Neural cell (in vitro differentiated cells): ENCODE data around the gene LRMDA. TPM values are rescaled to one million over a fixed set of nuclear protein-coding genes. Genes with fewer than 3 reads are reported as not detected.

Experiments used
- H2AFZ ChIP-seq: fragments of 200-600, 300-800 bp; sonication (generic), shearing (Covaris generic); 2 replicates; pipeline ENCODE4 v1.6.0; 2014; ENCODE audit warnings: low read depth, mild to moderate bottlenecking, antibody characterized with exemption, low read length, moderate library complexity
- H3F3A ChIP-seq: fragments of 200-600 bp; shearing (Covaris generic); 2 replicates; pipeline ENCODE4 v1.6.1; 2016; ENCODE audit warnings: mild to moderate bottlenecking, moderate library complexity, mixed read lengths, antibody characterized with exemption, low read length; ENCODE audit not compliant: insufficient read depth, poor library complexity, severe bottlenecking
- H3K27ac ChIP-seq: fragments of 200-600, 300-800 bp; sonication (generic), shearing (Covaris generic); 2 replicates; pipeline ENCODE4 v1.5.1; 2014; ENCODE audit warnings: mild to moderate bottlenecking, low read length, moderate library complexity
- H3K27me3 ChIP-seq: fragments of 300-800, 200-600 bp; sonication (generic), shearing (Covaris generic); 2 replicates; pipeline ENCODE4 v1.6.0; 2014; ENCODE audit warnings: mild to moderate bottlenecking, low read depth, low read length, moderate library complexity; ENCODE audit not compliant: insufficient read depth
- H3K36me3 ChIP-seq: fragments of 300-800, 200-600 bp; sonication (generic), shearing (Covaris generic); 2 replicates; pipeline ENCODE4 v1.5.1; 2014; ENCODE audit warnings: mild to moderate bottlenecking, antibody characterized with exemption, low read length, moderate library complexity; ENCODE audit not compliant: insufficient read depth
- H3K4me2 ChIP-seq: fragments of 300-800, 200-600 bp; sonication (generic), shearing (Covaris generic); 2 replicates; pipeline ENCODE4 v1.6.0; 2014; ENCODE audit warnings: mild to moderate bottlenecking, low read length
- H3K4me3 ChIP-seq: fragments of 300-800, 200-600 bp; sonication (generic), shearing (Covaris generic); 2 replicates; pipeline ENCODE4 v1.5.1; 2014; ENCODE audit warnings: mild to moderate bottlenecking, low read length, moderate library complexity
- H3K79me2 ChIP-seq: fragments of 200-600 bp; shearing (Covaris generic); replicated peaks from 2 replicates; pipeline ENCODE4 v1.6.0; 2014; ENCODE audit warnings: mild to moderate bottlenecking, low read length, moderate library complexity; ENCODE audit not compliant: insufficient read depth
- H3K9ac ChIP-seq: fragments of 300-800, 200-600 bp; sonication (generic), shearing (Covaris generic); 2 replicates; pipeline ENCODE4 v1.6.1; 2016; ENCODE audit warnings: mild to moderate bottlenecking, low read length, mixed read lengths
- H3K9me2 ChIP-seq: fragments of 200-600 bp; shearing (Covaris generic); 2 replicates; pipeline ENCODE4 v1.6.1; 2016; ENCODE audit warnings: mild to moderate bottlenecking, low read length, mixed read lengths; ENCODE audit not compliant: insufficient read depth
- H3K9me3 ChIP-seq: fragments of 200-600, 300-800 bp; sonication (generic), shearing (Covaris generic); 2 replicates; pipeline ENCODE4 v1.6.1; 2016; ENCODE audit warnings: mild to moderate bottlenecking, mixed run types, low read length, moderate library complexity, mixed read lengths
- H4K20me1 ChIP-seq: fragments of 200-600 bp; shearing (Covaris generic); 2 replicates; pipeline ENCODE4 v1.6.1; 2016; ENCODE audit warnings: mild to moderate bottlenecking, mixed run types; ENCODE audit not compliant: insufficient read depth
- CTCF ChIP-seq: fragments of 450-650 bp; IDR thresholded peaks from 2 replicates; pipeline ENCODE4 v1.5.1; 2014; ENCODE audit warnings: antibody characterized with exemption, mild to moderate bottlenecking, moderate library complexity; ENCODE audit not compliant: poor library complexity, severe bottlenecking
- EP300 ChIP-seq: fragments of 450-650 bp; conservative IDR thresholded peaks from 2 replicates; pipeline ENCODE4 v1.6.1; 2014; ENCODE audit warnings: antibody characterized with exemption, mild to moderate bottlenecking, moderate library complexity; ENCODE audit not compliant: poor library complexity, severe bottlenecking
- EZH2 ChIP-seq: fragments of 200-600, 300-800 bp; shearing (Covaris generic), sonication (generic); IDR thresholded peaks from 2 replicates; pipeline ENCODE4 v1.6.1; 2014; ENCODE audit warnings: antibody characterized with exemption, low read length, borderline replicate concordance, mild to moderate bottlenecking; ENCODE audit not compliant: insufficient read depth, poor library complexity, severe bottlenecking
- MXI1 ChIP-seq: fragments of 450-650 bp; conservative IDR thresholded peaks from 2 replicates; pipeline ENCODE4 v1.6.1; 2014; ENCODE audit warnings: antibody characterized with exemption, mild to moderate bottlenecking; ENCODE audit not compliant: poor library complexity, severe bottlenecking
- POLR2AphosphoS5 ChIP-seq: IDR thresholded peaks from 2 replicates; pipeline ENCODE4 v1.6.1; 2012
- RAD21 ChIP-seq: fragments of 450-650 bp; conservative IDR thresholded peaks from 2 replicates; pipeline ENCODE4 v1.6.1; 2014; ENCODE audit warnings: antibody characterized with exemption, mild to moderate bottlenecking, moderate library complexity
- REST ChIP-seq: IDR thresholded peaks from 2 replicates; pipeline ENCODE4 v1.6.1; 2012; ENCODE audit warnings: borderline replicate concordance
- SMC3 ChIP-seq: fragments of 450-650 bp; conservative IDR thresholded peaks from 2 replicates; pipeline ENCODE4 v1.6.1; 2014; ENCODE audit warnings: antibody characterized with exemption, mild to moderate bottlenecking, moderate library complexity; ENCODE audit not compliant: poor library complexity
- TAF1 ChIP-seq: IDR thresholded peaks from 2 replicates; pipeline ENCODE4 v1.6.1; 2012; ENCODE audit warnings: low read depth
- polyA plus RNA-seq: library from polyadenylated mRNA; depleted of rRNA; stranded (reverse); fragments of >200 nt; gene quantifications from 2 replicates; pipeline ENCODE4 v1.2.3, GENCODE V29; 2014

The LRMDA gene
- polyA plus RNA-seq, 1 donor from 2014 or later = 5.6 TPM

GRCh38 chr10:76333326-76333725 is 901.9 kb downstream of the LRMDA start:
- H3K9ac ChIP-seq = no peak overlapping the region
- H4K20me1 ChIP-seq = no peaks in the 10 kb centered on the region
- no peak overlapping the region for H3K27ac ChIP-seq
- H3K4me3 ChIP-seq = no peak overlapping the region
- no peaks in the 10 kb centered on the region for H3F3A ChIP-seq
- H2AFZ ChIP-seq = no peak overlapping the region
- no peaks in the 10 kb centered on the region for H3K9me2 ChIP-seq
- H3K9me3 ChIP-seq = no peaks in the 10 kb centered on the region
- H3K27me3 ChIP-seq = no peaks in the 10 kb centered on the region
- H3K79me2 ChIP-seq = no peaks in the 10 kb centered on the region
- TF ChIP-seq EZH2 (no peak), CTCF (no peak), REST (no peak), RAD21 (no peak), POLR2AphosphoS5 (no peak), MXI1 (no peak), EP300 (no peak), SMC3 (no peak), TAF1 (no peak)
- H3K4me2 ChIP-seq = no peak overlapping the region
- H3K36me3 ChIP-seq = no peaks in the 10 kb centered on the region

- Histone ChIP-seq H3K27ac (no peak overlapping the region), H2AFZ (no peak overlapping the region), H4K20me1 (no peaks in the 10 kb centered on the region), H3K27me3 (no peaks in the 10 kb centered on the region), H3K79me2 (no peaks in the 10 kb centered on the region), H3K9me2 (no peaks in the 10 kb centered on the region), H3K4me3 (no peak overlapping the region), H3K4me2 (no peak overlapping the region), H3F3A (no peaks in the 10 kb centered on the region), H3K36me3 (no peaks in the 10 kb centered on the region), H3K9me3 (no peaks in the 10 kb centered on the region), H3K9ac (no peak overlapping the region)
- TF ChIP-seq POLR2AphosphoS5 = no peak
- TF ChIP-seq SMC3 = no peak
- TF ChIP-seq EP300 = no peak
- no peak for TF ChIP-seq CTCF
- no peak for TF ChIP-seq TAF1
- no peak for TF ChIP-seq REST
- no peak for TF ChIP-seq RAD21
These were observed 902.4 kb downstream of the LRMDA start for GRCh38 chr10:76333796-76334195.
